CD4-positive, alpha-beta T cell (primary cell): ENCODE results near the gene SERPIND1. TPM values are rescaled to one million over a fixed set of nuclear protein-coding genes. Genes with fewer than 3 reads are reported as not detected.

Experiments used
- ATAC-seq: fragments of 200-7000 bp; cut with Tn5 transposase; one replicate; pipeline ENCODE4 v1.10.0; 2022; ENCODE audit warnings: mild to moderate bottlenecking; ENCODE audit not compliant: poor library complexity
- CTCF ChIA-PET: fragments of 350-600 bp; sonication (Branson Sonifier 250); formaldehyde crosslinking; loops from one replicate; lab custom pipeline; 2021; ENCODE audit warnings: antibody characterized with exemption, inconsistent platforms; lab: Charles Lee
- POLR2A ChIA-PET: fragments of 350-600 bp; sonication (Branson Sonifier 250); formaldehyde crosslinking; loops from one replicate; lab custom pipeline; 2021; ENCODE audit warnings: antibody characterized with exemption, inconsistent platforms; lab: Charles Lee
- DNase-seq, 14 experiments: peaks; one replicate each; pipeline ENCODE4 v3.0.0-alpha.2; 2013 to 2020; ENCODE audit warnings: mixed read lengths in 2 of 14
- H3K27ac ChIP-seq, 2 donors: one replicate each; pipeline versions ENCODE4 v1.5.1 to v1.7.0; 2013; ENCODE audit warnings: low read length in 2 of 2, low read depth in 1 of 2, mild to moderate bottlenecking in 1 of 2
- H3K27me3 ChIP-seq, 2 experiments: 1 replicate in 1 of 2; 2 replicates in 1 of 2; pipeline versions ENCODE4 v1.6.1 to v1.7.0; 2013; ENCODE audit warnings: low read length in 2 of 2, control low read depth in 1 of 2, mild to moderate bottlenecking in 1 of 2, moderate library complexity in 1 of 2; ENCODE audit not compliant: insufficient read depth in 2 of 2, control insufficient read depth in 1 of 2
- H3K36me3 ChIP-seq: one replicate; pipeline ENCODE4 v1.6.1; 2013; ENCODE audit warnings: low read length, control low read depth; ENCODE audit not compliant: insufficient read depth
- H3K4me1 ChIP-seq: one replicate; pipeline ENCODE4 v1.6.1; 2013; ENCODE audit warnings: low read length, control low read depth; ENCODE audit not compliant: insufficient read depth
- H3K4me3 ChIP-seq: one replicate; pipeline ENCODE4 v1.5.1; 2013; ENCODE audit warnings: mild to moderate bottlenecking, low read length, moderate library complexity
- H3K9me3 ChIP-seq, 2 experiments: 1 replicate in 1 of 2; 2 replicates in 1 of 2; pipeline versions ENCODE4 v1.6.1 to v1.7.0; 2013; ENCODE audit warnings: low read length in 2 of 2, mild to moderate bottlenecking in 2 of 2, control low read depth in 1 of 2, moderate library complexity in 1 of 2; ENCODE audit not compliant: control insufficient read depth in 1 of 2, insufficient read depth in 1 of 2
- H3K27ac Mint-ChIP-seq: one replicate; pipeline ENCODE4 v1.8.0; 2020; ENCODE audit warnings: mixed read lengths
- H3K27me3 Mint-ChIP-seq: one replicate; pipeline ENCODE4 v1.8.0; 2021; ENCODE audit warnings: mixed read lengths
- H3K36me3 Mint-ChIP-seq: one replicate; pipeline ENCODE4 v1.8.0; 2021; ENCODE audit warnings: low read depth, mixed read lengths
- H3K4me1 Mint-ChIP-seq: one replicate; pipeline ENCODE4 v1.8.0; 2021; ENCODE audit warnings: low read depth, mixed read lengths
- H3K4me3 Mint-ChIP-seq: one replicate; pipeline ENCODE4 v1.8.0; 2020; ENCODE audit warnings: mild to moderate bottlenecking, mixed read lengths
- H3K9me3 Mint-ChIP-seq: one replicate; pipeline ENCODE4 v1.8.0; 2020; ENCODE audit warnings: mixed read lengths
- intact Hi-C, 2 experiments: fragments of 100-400 bp; cut with DNase I in 1 of 2; cut with micrococcal nuclease in 1 of 2; formaldehyde crosslinking; loops; one replicate each; pipeline versions ENCODE4 v1.15.1 to v1.9.0; 2023 to 2025; cut with DNase I, micrococcal nuclease
- total RNA-seq, 174 experiments: library from RNA in 2 of 174; stranded (reverse) in 2 of 174; gene quantifications; one replicate each; pipeline ENCODE4 v1.2.3 and lab custom pipeline; 2021 to 2026
- TF ChIP-seq, protein P1 (sequence below): fragments of 200-600 bp; IDR thresholded peaks from one replicate; pipeline ENCODE4 v1.8.0; 2022; ENCODE audit warnings: antibody characterized with exemption, mild to moderate bottlenecking

SERPIND1 gene
- total RNA-seq, 2 experiments from 2014 or later: not detected

DNA sequence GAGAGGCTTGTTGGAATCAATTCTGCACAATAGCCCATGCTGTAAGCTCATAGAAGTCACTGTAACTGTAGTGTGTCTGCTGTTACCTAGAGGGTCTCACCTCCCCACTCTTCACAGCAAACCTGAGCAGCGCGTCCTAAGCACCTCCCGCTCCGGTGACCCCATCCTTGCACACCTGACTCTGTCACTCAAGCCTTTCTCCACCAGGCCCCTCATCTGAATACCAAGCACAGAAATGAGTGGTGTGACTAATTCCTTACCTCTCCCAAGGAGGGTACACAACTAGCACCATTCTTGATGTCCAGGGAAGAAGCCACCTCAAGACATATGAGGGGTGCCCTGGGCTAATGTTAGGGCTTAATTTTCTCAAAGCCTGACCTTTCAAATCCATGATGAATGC is 13.3 kb downstream of the SERPIND1 start:
- no peaks in the 10 kb centered on the region for H3K9me3 ChIP-seq
- Mint-ChIP-seq H3K4me1 (peaks cover 7% of the 10 kb centered on the region), H3K9me3 (no peaks in the 10 kb centered on the region), H3K36me3 (peaks cover 60% of the 10 kb centered on the region), H3K4me3 (no peak overlapping the region), H3K27me3 (no peaks in the 10 kb centered on the region), H3K27ac (no peak overlapping the region)
- no peaks in the 10 kb centered on the region for H3K4me1 ChIP-seq
- DNase-seq: no peak
- peaks cover 63% of the 10 kb centered on the region for H3K36me3 ChIP-seq
- H3K27ac ChIP-seq: no peak overlapping the region
- no peaks in the 10 kb centered on the region for H3K27me3 ChIP-seq
- intact Hi-C loops: no loop called here
- no peak for ATAC-seq
- TF ChIP-seq, protein P1, sequence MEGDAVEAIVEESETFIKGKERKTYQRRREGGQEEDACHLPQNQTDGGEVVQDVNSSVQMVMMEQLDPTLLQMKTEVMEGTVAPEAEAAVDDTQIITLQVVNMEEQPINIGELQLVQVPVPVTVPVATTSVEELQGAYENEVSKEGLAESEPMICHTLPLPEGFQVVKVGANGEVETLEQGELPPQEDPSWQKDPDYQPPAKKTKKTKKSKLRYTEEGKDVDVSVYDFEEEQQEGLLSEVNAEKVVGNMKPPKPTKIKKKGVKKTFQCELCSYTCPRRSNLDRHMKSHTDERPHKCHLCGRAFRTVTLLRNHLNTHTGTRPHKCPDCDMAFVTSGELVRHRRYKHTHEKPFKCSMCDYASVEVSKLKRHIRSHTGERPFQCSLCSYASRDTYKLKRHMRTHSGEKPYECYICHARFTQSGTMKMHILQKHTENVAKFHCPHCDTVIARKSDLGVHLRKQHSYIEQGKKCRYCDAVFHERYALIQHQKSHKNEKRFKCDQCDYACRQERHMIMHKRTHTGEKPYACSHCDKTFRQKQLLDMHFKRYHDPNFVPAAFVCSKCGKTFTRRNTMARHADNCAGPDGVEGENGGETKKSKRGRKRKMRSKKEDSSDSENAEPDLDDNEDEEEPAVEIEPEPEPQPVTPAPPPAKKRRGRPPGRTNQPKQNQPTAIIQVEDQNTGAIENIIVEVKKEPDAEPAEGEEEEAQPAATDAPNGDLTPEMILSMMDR: no peak
- POLR2A ChIA-PET: no interaction called here
- CTCF ChIA-PET: no interaction called here
- no peak overlapping the region for H3K4me3 ChIP-seq

DNA sequence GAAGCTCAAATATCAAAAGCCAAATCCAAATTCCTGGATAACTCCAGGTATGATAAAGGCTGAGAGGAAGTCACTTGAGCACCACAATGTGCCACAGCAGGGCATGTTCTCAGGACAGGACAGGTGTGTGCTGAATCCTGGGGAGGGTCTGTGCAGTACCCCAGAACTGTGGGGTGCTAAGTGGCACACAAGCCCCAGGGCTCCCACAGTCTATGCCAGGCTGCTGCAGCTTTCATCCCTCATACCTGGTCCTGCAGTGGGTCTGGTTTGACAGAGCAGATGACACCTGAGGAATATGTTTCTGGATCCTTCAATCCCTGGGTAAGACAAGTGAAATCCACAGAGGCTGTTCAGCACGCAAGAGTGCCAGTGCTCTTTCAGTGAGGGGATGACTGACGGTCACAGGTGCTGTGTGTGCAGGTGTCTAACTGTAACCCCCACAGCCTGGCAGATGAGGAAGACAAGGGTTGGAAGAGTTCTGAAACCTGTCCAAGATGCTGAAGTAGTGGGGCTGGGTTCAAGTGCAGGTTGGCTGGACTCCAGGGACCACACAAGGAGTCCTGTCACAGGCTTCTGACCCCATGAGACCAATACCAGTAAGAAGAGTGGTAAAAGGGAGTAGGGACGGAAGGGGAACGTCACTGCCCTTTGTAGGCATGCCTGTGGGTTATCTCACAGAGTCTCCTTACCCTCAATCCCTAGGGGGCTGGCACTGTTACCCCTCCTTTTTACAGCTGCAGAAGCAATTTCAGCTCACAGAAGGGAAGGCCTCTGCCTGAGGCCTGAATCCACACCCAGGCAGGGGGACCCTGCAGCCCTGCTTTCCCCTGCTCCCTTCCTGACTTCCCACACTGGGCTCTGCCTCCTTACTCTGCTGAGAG is 14.1 kb downstream of the SERPIND1 start:
- intact Hi-C loops: no loop called here
- Mint-ChIP-seq H3K4me3 (no peak overlapping the region), H3K9me3 (no peaks in the 10 kb centered on the region), H3K36me3 (peaks cover 64% of the 10 kb centered on the region), H3K27ac (no peak overlapping the region), H3K27me3 (no peaks in the 10 kb centered on the region), H3K4me1 (peaks cover 7% of the 10 kb centered on the region)
- Histone ChIP-seq H3K27me3 (no peaks in the 10 kb centered on the region), H3K36me3 (peaks cover 65% of the 10 kb centered on the region), H3K4me1 (no peaks in the 10 kb centered on the region), H3K4me3 (no peak overlapping the region), H3K27ac (no peak overlapping the region), H3K9me3 (no peaks in the 10 kb centered on the region)
- ChIA-PET POLR2A (no interaction called here), CTCF (no interaction called here)
- DNase-seq (no peak), ATAC-seq (no peak)
- TF ChIP-seq, protein P1: no peak

DNA sequence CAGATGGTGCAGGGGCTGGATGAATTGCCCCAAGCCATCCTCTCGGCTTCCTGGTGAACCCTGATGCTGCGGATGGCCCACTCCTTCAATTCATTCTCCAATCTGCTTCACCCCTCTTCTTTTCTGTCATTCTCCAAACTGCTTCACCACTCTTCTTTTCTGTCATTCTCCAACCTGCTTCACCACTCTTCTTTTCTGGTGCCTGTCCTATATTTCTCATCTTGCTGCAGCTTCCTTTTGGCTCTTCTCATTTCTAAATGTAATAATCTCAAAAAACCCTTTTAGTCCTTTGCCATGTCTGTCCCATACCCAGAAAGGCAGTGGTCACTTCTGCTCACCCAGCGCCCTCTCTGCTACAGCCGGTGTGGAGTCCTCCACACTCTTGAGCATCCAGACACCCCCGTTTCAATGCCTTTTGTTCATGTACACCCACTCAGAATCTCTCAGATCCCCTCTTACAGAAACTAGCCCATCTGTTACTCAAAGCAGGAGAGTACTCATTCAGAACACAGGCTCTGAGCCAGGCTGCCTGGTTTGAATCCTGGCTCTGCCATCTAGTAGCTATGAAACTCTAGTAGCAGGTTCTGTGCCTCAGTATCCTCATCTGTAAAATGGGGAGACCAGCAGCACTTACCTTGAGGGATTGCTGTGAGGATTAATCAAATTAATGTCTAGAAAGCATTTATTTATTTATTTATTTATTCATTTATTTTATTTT is 14.9 kb downstream of the SERPIND1 start:
- Histone ChIP-seq H3K4me3 (no peak overlapping the region), H3K27ac (no peak overlapping the region), H3K36me3 (peaks cover 61% of the 10 kb centered on the region), H3K27me3 (no peaks in the 10 kb centered on the region), H3K4me1 (no peaks in the 10 kb centered on the region), H3K9me3 (no peaks in the 10 kb centered on the region)
- intact Hi-C loops: no loop called here
- TF ChIP-seq, protein P1: no peak
- DNase-seq: no peak
- Mint-ChIP-seq H3K27me3 (no peaks in the 10 kb centered on the region), H3K36me3 (peaks cover 72% of the 10 kb centered on the region), H3K4me3 (no peak overlapping the region), H3K9me3 (no peaks in the 10 kb centered on the region), H3K27ac (no peak overlapping the region), H3K4me1 (peaks cover 7% of the 10 kb centered on the region)
- ChIA-PET POLR2A (no interaction called here), CTCF (no interaction called here)
- ATAC-seq: no peak
